Neural cell (in vitro differentiated cells): ENCODE results near the gene RPS17. TPM values are rescaled to one million over a fixed set of nuclear protein-coding genes. Genes with fewer than 3 reads are reported as not detected.
"Not testable (repeated sequence)": the region's sequence is repeated elsewhere in the genome, so short reads cannot be mapped to it uniquely, and the experiment has no call there.

Source experiments
- H2AFZ ChIP-seq: fragments of 200-600, 300-800 bp; sonication (generic), shearing (Covaris generic); 2 replicates; pipeline ENCODE4 v1.6.0; 2014; ENCODE audit warnings: low read depth, mild to moderate bottlenecking, antibody characterized with exemption, low read length, moderate library complexity
- H3F3A ChIP-seq: fragments of 200-600 bp; shearing (Covaris generic); 2 replicates; pipeline ENCODE4 v1.6.1; 2016; ENCODE audit warnings: mild to moderate bottlenecking, moderate library complexity, mixed read lengths, antibody characterized with exemption, low read length; ENCODE audit not compliant: insufficient read depth, poor library complexity, severe bottlenecking
- H3K27ac ChIP-seq: fragments of 200-600, 300-800 bp; sonication (generic), shearing (Covaris generic); 2 replicates; pipeline ENCODE4 v1.5.1; 2014; ENCODE audit warnings: mild to moderate bottlenecking, low read length, moderate library complexity
- H3K27me3 ChIP-seq: fragments of 300-800, 200-600 bp; sonication (generic), shearing (Covaris generic); 2 replicates; pipeline ENCODE4 v1.6.0; 2014; ENCODE audit warnings: mild to moderate bottlenecking, low read depth, low read length, moderate library complexity; ENCODE audit not compliant: insufficient read depth
- H3K36me3 ChIP-seq: fragments of 300-800, 200-600 bp; sonication (generic), shearing (Covaris generic); 2 replicates; pipeline ENCODE4 v1.5.1; 2014; ENCODE audit warnings: mild to moderate bottlenecking, antibody characterized with exemption, low read length, moderate library complexity; ENCODE audit not compliant: insufficient read depth
- H3K4me2 ChIP-seq: fragments of 300-800, 200-600 bp; sonication (generic), shearing (Covaris generic); 2 replicates; pipeline ENCODE4 v1.6.0; 2014; ENCODE audit warnings: mild to moderate bottlenecking, low read length
- H3K4me3 ChIP-seq: fragments of 300-800, 200-600 bp; sonication (generic), shearing (Covaris generic); 2 replicates; pipeline ENCODE4 v1.5.1; 2014; ENCODE audit warnings: mild to moderate bottlenecking, low read length, moderate library complexity
- H3K79me2 ChIP-seq: fragments of 200-600 bp; shearing (Covaris generic); replicated peaks from 2 replicates; pipeline ENCODE4 v1.6.0; 2014; ENCODE audit warnings: mild to moderate bottlenecking, low read length, moderate library complexity; ENCODE audit not compliant: insufficient read depth
- H3K9ac ChIP-seq: fragments of 300-800, 200-600 bp; sonication (generic), shearing (Covaris generic); 2 replicates; pipeline ENCODE4 v1.6.1; 2016; ENCODE audit warnings: mild to moderate bottlenecking, low read length, mixed read lengths
- H3K9me2 ChIP-seq: fragments of 200-600 bp; shearing (Covaris generic); 2 replicates; pipeline ENCODE4 v1.6.1; 2016; ENCODE audit warnings: mild to moderate bottlenecking, low read length, mixed read lengths; ENCODE audit not compliant: insufficient read depth
- H3K9me3 ChIP-seq: fragments of 200-600, 300-800 bp; sonication (generic), shearing (Covaris generic); 2 replicates; pipeline ENCODE4 v1.6.1; 2016; ENCODE audit warnings: mild to moderate bottlenecking, mixed run types, low read length, moderate library complexity, mixed read lengths
- H4K20me1 ChIP-seq: fragments of 200-600 bp; shearing (Covaris generic); 2 replicates; pipeline ENCODE4 v1.6.1; 2016; ENCODE audit warnings: mild to moderate bottlenecking, mixed run types; ENCODE audit not compliant: insufficient read depth
- EP300 ChIP-seq: fragments of 450-650 bp; conservative IDR thresholded peaks from 2 replicates; pipeline ENCODE4 v1.6.1; 2014; ENCODE audit warnings: antibody characterized with exemption, mild to moderate bottlenecking, moderate library complexity; ENCODE audit not compliant: poor library complexity, severe bottlenecking
- EZH2 ChIP-seq: fragments of 200-600, 300-800 bp; shearing (Covaris generic), sonication (generic); IDR thresholded peaks from 2 replicates; pipeline ENCODE4 v1.6.1; 2014; ENCODE audit warnings: antibody characterized with exemption, low read length, borderline replicate concordance, mild to moderate bottlenecking; ENCODE audit not compliant: insufficient read depth, poor library complexity, severe bottlenecking
- MXI1 ChIP-seq: fragments of 450-650 bp; conservative IDR thresholded peaks from 2 replicates; pipeline ENCODE4 v1.6.1; 2014; ENCODE audit warnings: antibody characterized with exemption, mild to moderate bottlenecking; ENCODE audit not compliant: poor library complexity, severe bottlenecking
- POLR2AphosphoS5 ChIP-seq: IDR thresholded peaks from 2 replicates; pipeline ENCODE4 v1.6.1; 2012
- RAD21 ChIP-seq: fragments of 450-650 bp; conservative IDR thresholded peaks from 2 replicates; pipeline ENCODE4 v1.6.1; 2014; ENCODE audit warnings: antibody characterized with exemption, mild to moderate bottlenecking, moderate library complexity
- SMC3 ChIP-seq: fragments of 450-650 bp; conservative IDR thresholded peaks from 2 replicates; pipeline ENCODE4 v1.6.1; 2014; ENCODE audit warnings: antibody characterized with exemption, mild to moderate bottlenecking, moderate library complexity; ENCODE audit not compliant: poor library complexity
- TAF1 ChIP-seq: IDR thresholded peaks from 2 replicates; pipeline ENCODE4 v1.6.1; 2012; ENCODE audit warnings: low read depth
- polyA plus RNA-seq: library from polyadenylated mRNA; depleted of rRNA; stranded (reverse); fragments of >200 nt; gene quantifications from 2 replicates; pipeline ENCODE4 v1.2.3, GENCODE V29; 2014
- TF ChIP-seq, protein P1 (sequence below): fragments of 450-650 bp; IDR thresholded peaks from 2 replicates; pipeline ENCODE4 v1.5.1; 2014; ENCODE audit warnings: antibody characterized with exemption, mild to moderate bottlenecking, moderate library complexity; ENCODE audit not compliant: poor library complexity, severe bottlenecking
- TF ChIP-seq, protein P2 (sequence below): IDR thresholded peaks from 2 replicates; pipeline ENCODE4 v1.6.1; 2012; ENCODE audit warnings: borderline replicate concordance

RPS17 gene
- polyA plus RNA-seq, 1 donor from 2014 or later = 2,561 TPM

DNA sequence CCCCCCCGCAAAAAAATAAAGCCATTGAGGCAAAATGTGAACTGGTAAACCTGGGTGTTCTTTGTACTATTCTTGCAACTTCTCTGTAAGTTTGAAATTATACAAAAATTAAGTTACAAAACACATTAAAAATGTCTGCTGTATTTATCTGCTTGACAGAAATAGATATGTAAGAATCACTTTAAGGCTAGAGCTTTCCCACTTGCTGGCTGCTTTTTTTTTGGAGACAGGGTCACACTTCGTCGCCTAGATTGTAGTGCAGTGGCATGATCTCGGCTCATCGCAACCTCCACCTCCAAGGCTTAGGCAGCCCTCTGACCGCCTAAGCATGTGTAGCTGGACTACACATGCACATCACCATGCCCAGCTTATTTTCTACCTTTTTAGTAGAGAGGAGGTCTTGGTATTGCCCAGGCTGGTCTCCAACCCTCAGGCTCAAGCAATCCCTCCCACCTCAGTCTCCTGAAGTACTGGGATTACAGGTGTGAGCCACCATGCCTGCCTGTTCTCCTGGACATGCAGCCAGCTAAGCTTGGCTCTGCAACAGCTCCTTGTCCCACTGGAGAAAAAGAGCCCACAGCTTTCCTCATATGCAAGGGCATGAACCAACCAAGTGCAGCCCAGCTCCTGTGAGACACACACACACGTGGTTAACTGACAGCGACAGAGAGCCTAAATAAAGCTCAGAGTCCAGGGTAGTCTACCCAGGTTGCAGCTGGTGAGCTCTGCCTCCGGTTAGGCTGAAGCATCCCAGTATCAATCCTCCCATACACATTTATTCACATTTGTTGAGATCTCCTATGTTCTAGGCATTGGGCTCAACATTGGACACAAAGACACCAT is 4.5 kb downstream of the RPS17 start:
- Histone ChIP-seq H3K9ac (no peak overlapping the region), H3K4me2 (no peak overlapping the region), H3K4me3 (no peak overlapping the region), H2AFZ (no peak overlapping the region), H3K27me3 (no peaks in the 10 kb centered on the region), H4K20me1 (no peaks in the 10 kb centered on the region), H3K27ac (no peak overlapping the region), H3F3A (no peaks in the 10 kb centered on the region), H3K9me2 (no peaks in the 10 kb centered on the region), H3K36me3 (no peaks in the 10 kb centered on the region), H3K9me3 (no peaks in the 10 kb centered on the region), H3K79me2 (peaks cover 15% of the 10 kb centered on the region)
- TF ChIP-seq, protein P1, sequence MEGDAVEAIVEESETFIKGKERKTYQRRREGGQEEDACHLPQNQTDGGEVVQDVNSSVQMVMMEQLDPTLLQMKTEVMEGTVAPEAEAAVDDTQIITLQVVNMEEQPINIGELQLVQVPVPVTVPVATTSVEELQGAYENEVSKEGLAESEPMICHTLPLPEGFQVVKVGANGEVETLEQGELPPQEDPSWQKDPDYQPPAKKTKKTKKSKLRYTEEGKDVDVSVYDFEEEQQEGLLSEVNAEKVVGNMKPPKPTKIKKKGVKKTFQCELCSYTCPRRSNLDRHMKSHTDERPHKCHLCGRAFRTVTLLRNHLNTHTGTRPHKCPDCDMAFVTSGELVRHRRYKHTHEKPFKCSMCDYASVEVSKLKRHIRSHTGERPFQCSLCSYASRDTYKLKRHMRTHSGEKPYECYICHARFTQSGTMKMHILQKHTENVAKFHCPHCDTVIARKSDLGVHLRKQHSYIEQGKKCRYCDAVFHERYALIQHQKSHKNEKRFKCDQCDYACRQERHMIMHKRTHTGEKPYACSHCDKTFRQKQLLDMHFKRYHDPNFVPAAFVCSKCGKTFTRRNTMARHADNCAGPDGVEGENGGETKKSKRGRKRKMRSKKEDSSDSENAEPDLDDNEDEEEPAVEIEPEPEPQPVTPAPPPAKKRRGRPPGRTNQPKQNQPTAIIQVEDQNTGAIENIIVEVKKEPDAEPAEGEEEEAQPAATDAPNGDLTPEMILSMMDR = no peak
- no peak for TF ChIP-seq POLR2AphosphoS5
- no peak for TF ChIP-seq RAD21
- TF ChIP-seq EP300 = no peak
- TF ChIP-seq, protein P2, sequence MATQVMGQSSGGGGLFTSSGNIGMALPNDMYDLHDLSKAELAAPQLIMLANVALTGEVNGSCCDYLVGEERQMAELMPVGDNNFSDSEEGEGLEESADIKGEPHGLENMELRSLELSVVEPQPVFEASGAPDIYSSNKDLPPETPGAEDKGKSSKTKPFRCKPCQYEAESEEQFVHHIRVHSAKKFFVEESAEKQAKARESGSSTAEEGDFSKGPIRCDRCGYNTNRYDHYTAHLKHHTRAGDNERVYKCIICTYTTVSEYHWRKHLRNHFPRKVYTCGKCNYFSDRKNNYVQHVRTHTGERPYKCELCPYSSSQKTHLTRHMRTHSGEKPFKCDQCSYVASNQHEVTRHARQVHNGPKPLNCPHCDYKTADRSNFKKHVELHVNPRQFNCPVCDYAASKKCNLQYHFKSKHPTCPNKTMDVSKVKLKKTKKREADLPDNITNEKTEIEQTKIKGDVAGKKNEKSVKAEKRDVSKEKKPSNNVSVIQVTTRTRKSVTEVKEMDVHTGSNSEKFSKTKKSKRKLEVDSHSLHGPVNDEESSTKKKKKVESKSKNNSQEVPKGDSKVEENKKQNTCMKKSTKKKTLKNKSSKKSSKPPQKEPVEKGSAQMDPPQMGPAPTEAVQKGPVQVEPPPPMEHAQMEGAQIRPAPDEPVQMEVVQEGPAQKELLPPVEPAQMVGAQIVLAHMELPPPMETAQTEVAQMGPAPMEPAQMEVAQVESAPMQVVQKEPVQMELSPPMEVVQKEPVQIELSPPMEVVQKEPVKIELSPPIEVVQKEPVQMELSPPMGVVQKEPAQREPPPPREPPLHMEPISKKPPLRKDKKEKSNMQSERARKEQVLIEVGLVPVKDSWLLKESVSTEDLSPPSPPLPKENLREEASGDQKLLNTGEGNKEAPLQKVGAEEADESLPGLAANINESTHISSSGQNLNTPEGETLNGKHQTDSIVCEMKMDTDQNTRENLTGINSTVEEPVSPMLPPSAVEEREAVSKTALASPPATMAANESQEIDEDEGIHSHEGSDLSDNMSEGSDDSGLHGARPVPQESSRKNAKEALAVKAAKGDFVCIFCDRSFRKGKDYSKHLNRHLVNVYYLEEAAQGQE = no peak
- no peak for TF ChIP-seq SMC3
- no peak for TF ChIP-seq EZH2
- TF ChIP-seq MXI1 = no peak
- TF ChIP-seq TAF1 = no peak

DNA sequence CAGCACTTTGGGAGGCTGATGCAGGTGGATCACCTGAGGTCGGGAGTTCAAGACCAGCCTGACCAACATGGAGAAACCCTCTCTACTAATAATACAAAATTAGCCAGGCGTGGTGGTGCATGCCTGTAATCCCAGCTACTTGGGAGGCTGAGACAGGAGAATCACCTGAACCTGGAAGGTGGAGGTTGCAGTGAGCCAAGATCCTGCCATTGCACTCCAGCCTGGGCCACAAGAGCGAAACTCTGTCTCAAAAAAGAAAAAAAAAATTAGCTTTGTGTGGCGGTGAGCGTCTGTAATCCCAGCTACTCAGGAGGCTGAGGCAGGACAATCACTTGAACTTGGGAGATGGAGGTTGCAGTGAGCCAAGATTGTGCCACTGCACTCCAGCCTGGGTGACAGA is 5.1 kb downstream of the RPS17 start:
- not testable (repeated sequence) for H2AFZ ChIP-seq, H3K27ac ChIP-seq, H3K4me2 ChIP-seq, H3K9me3 ChIP-seq, H3K9ac ChIP-seq, H3K27me3 ChIP-seq, H3F3A ChIP-seq, H4K20me1 ChIP-seq, H3K9me2 ChIP-seq, H3K4me3 ChIP-seq, H3K36me3 ChIP-seq
- H3K79me2 ChIP-seq = peaks cover 15% of the 10 kb centered on the region

DNA sequence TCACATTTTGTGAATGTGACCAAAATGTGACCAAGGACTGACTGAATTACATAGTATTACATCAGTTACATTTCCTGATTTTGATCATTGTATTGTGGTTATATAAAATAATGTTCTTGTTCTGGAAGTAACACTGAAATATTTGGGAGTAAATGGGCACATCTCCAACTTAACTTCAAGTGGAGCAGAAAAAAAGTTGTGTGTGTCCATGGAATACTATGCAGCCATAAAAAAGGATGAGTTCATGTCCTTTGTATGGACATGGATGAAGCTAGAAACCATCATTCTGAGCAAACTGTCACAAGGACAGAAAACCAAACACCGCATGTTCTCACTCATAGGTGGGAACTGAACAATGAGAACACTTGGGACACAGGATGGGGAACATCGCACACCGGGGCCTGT is 5.8 kb downstream of the RPS17 start:
- H2AFZ ChIP-seq, H3K9ac ChIP-seq, H3K36me3 ChIP-seq, H3K9me2 ChIP-seq, H3K4me3 ChIP-seq, H3F3A ChIP-seq, H3K27ac ChIP-seq, H3K4me2 ChIP-seq, H3K9me3 ChIP-seq, H3K27me3 ChIP-seq, H4K20me1 ChIP-seq, H3K79me2 ChIP-seq: not testable (repeated sequence)
